Activated naive CD4-positive, alpha-beta T cell treated with anti-CD3 and anti-CD28 coated beads, Interleukin-2, amount 50 U/mL, for 24 hours (primary cell): ENCODE data around the gene FAM47E.
"Not testable (repeated sequence)": the region's sequence is repeated elsewhere in the genome, so short reads cannot be mapped to it uniquely, and the experiment has no call there.

Source experiments
- H3K27ac Mint-ChIP-seq: one replicate; pipeline ENCODE4 v1.8.0; 2021; ENCODE audit warnings: mild to moderate bottlenecking, mixed read lengths
- H3K27me3 Mint-ChIP-seq: one replicate; pipeline ENCODE4 v1.8.0; 2021; ENCODE audit warnings: mixed read lengths
- H3K36me3 Mint-ChIP-seq: one replicate; pipeline ENCODE4 v1.8.0; 2021; ENCODE audit warnings: mixed read lengths
- H3K4me1 Mint-ChIP-seq: one replicate; pipeline ENCODE4 v1.8.0; 2021; ENCODE audit warnings: mixed read lengths
- H3K4me3 Mint-ChIP-seq: one replicate; pipeline ENCODE4 v1.8.0; 2021; ENCODE audit warnings: mild to moderate bottlenecking, mixed read lengths
- H3K9me3 Mint-ChIP-seq: one replicate; pipeline ENCODE4 v1.8.0; 2021; ENCODE audit warnings: mixed read lengths

The FAM47E gene

DNA sequence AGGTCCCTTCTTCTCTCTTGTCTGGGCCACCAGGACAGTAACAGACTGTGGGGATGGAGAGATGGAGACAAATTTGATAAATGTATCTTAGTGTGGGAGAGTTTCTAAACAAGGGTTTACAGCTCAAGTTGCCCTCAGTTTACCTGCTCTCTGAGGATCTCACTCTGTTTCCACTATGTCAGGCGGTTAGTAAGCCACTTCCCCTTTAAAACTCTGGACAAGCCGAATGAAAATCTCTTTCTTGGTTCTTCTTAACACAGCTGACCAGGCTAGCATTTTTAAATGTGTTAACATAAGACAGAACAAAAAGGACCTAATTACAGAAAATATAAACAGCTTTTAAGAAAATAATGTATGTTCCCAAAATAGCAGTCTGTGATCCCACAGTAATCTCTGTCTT is 35.0 kb upstream of the FAM47E start:
- no peak overlapping the region for H3K4me3 Mint-ChIP-seq
- H3K27ac Mint-ChIP-seq, result no peak overlapping the region
- no peaks in the 10 kb centered on the region for H3K9me3 Mint-ChIP-seq
- H3K27me3 Mint-ChIP-seq, result no peaks in the 10 kb centered on the region
- peaks cover 36% of the 10 kb centered on the region for H3K4me1 Mint-ChIP-seq
- peaks cover 3% of the 10 kb centered on the region for H3K36me3 Mint-ChIP-seq

DNA sequence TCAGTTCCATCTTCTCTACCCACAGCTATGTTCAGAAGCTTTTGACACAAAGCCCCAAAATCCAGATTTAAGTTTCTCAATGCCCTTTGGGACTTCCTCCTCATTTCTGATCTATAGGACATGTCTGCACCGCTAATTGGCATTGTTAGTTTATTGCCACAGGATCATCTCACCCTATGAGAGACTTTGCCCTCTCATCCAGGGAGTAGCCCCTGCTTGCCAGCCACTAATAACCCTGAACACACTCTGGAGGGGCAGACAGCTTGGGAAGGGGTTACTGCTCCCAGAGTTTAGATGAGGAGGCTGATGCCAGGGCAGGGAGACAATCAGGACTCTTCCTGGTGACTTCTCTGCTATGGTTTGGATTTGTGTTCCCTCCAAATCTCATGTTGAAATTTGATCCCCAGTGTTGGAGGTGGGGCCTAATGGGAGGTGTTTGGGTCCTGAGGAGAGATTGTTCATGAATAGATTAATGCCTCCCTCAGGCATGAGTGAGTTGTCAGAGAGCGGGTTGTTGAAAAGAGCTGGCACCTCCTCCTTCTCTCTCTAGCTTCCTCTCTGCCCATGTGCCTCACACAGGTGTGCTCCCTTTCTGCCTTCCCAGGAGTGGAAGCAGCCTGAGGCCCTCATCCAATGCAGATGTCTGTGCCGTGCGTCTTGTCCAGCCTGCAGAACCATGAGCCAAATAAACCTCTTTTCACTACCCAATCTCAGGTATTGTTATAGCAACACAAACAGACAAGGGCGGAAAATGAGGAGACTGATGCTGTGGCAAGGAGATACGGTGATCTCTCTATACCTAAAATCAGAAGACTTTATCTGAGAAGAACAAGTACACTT is 34.3 kb upstream of the FAM47E start:
- Mint-ChIP-seq H3K4me3 (no peak overlapping the region), H3K4me1 (peaks cover 29% of the 10 kb centered on the region), H3K36me3 (peaks cover 3% of the 10 kb centered on the region), H3K27ac (no peak overlapping the region), H3K9me3 (no peaks in the 10 kb centered on the region), H3K27me3 (no peaks in the 10 kb centered on the region)

DNA sequence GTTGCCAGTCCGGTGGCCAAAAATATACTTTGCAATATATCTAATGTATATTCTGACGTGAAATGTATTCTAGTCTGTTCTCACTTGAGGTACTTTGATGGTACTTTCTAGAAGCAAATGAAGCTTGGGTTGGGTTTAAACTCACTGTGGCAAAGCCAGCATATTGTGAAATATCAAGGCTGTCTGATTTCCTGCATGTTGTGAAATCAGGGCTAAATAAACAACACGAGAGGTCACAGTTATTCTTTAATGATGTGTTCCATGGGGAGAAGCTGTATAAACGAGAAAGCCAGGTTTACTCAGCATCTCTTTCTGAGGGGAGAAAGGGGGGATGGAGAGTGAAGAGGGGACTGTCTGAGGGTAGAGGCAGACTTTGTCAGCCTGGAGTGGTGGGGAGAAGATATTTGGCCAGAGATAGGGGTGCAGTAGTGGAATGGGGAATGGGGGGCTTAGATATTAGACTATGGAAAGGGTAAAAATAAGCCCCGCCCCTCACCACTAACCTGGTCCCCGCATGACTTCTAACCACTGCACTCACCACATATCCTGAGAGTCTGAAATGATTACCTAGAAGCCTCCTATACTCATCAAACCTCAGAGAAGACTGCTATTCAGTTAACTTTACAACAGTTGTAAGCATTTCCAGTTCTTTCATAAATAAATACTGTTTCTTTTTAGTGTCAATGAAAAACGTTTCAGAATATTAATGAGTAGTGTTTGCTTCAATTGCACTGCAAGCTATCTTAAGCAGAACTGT is 32.0 kb upstream of the FAM47E start:
- Mint-ChIP-seq H3K27ac (no peak overlapping the region), H3K4me3 (no peak overlapping the region), H3K27me3 (no peaks in the 10 kb centered on the region), H3K36me3 (no peaks in the 10 kb centered on the region), H3K9me3 (no peaks in the 10 kb centered on the region), H3K4me1 (peaks cover 10% of the 10 kb centered on the region)

DNA sequence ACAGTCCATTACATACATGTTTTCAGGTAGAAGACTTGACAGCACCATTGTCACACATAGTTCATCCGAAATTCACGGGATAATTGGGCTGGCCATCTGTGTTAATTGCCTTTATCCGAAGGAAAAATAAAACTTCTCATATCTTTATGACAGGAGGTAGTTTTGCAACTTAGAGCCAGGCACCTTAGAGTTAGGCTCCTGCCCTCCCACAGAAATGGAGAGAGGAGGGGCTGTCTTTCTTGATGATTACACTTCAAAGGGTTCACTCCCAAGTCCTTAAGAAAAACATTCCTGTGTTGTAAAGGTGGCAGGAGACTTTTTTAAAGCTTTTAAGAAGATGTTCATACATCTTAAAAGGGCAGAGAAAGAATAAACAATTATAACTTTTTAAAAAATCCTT is 27.4 kb upstream of the FAM47E start:
- Mint-ChIP-seq H3K27ac (no peak overlapping the region), H3K36me3 (peaks cover 4% of the 10 kb centered on the region), H3K4me3 (no peak overlapping the region), H3K4me1 (no peaks in the 10 kb centered on the region), H3K27me3 (peaks cover 3% of the 10 kb centered on the region), H3K9me3 (peaks cover 12% of the 10 kb centered on the region)

DNA sequence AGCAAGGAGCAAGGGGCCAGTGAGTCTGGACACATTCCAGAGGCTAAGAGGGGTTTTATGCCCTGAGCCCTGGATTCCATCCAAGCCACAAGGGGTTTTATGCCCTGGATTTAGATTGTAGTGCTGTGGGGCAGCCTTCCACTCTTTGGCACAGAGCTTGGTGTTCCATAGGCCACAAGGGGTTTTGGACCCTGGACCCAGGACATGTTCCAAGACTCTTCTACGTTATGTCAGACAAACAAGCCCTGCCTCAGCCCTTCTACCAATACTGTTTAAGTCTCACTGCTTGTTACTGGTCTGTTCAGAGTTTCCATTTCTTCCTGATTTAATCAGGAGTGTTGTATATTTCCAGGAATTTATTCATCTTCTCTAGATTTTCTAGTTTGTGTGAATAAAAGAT is 25.1 kb upstream of the FAM47E start:
- H3K27ac Mint-ChIP-seq, result no peak overlapping the region
- H3K27me3 Mint-ChIP-seq, result peaks cover 3% of the 10 kb centered on the region
- H3K4me3 Mint-ChIP-seq, result no peak overlapping the region
- peaks cover 4% of the 10 kb centered on the region for H3K36me3 Mint-ChIP-seq
- H3K9me3 Mint-ChIP-seq, result peaks cover 15% of the 10 kb centered on the region
- H3K4me1 Mint-ChIP-seq, result no peaks in the 10 kb centered on the region

DNA sequence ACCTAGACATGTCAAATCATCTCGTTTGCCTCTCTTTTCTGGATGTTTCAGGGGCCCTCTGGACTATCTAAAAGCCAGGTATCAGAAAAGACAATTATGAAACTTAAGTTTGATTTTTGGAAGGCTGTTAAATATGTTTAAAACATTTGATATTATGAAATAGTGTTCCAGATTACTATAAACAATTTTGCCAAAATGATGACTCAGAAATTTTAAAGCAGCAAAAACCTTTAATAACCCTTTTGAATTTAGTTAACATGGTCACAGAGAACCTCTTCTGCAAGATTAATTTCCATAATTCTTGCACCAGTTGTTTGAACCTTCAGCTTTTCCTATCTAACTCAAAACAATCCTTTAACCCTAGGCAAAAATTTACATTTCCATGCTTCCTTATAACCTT is 18.8 kb upstream of the FAM47E start:
- Mint-ChIP-seq H3K4me3 (no peak overlapping the region), H3K4me1 (no peaks in the 10 kb centered on the region), H3K27me3 (peaks cover under 1% of the 10 kb centered on the region), H3K9me3 (peaks cover 10% of the 10 kb centered on the region), H3K36me3 (peaks cover 4% of the 10 kb centered on the region), H3K27ac (no peak overlapping the region)

DNA sequence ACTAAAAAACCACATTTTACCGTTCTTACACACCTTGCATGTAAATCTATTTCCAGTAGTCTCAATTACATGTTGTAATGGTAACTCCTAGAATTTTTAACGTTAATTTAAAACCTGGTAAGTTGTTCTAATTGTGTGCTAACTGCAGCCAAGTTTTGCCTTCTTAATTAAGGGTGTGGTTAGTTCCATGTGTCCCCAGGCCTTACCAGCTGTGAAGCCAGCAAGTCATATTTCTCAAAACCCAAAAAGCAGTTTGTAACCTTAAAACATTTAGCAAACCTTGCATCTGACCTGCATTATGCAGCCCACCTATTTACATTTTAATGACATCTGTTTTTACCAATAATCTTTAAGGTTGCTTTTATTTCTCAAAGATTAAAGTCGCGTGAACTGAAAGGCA is 18.4 kb upstream of the FAM47E start:
- H3K4me3 Mint-ChIP-seq, result no peak overlapping the region
- no peaks in the 10 kb centered on the region for H3K4me1 Mint-ChIP-seq
- H3K36me3 Mint-ChIP-seq, result peaks cover 4% of the 10 kb centered on the region
- H3K27ac Mint-ChIP-seq, result no peak overlapping the region
- no peaks in the 10 kb centered on the region for H3K27me3 Mint-ChIP-seq
- peaks cover 10% of the 10 kb centered on the region for H3K9me3 Mint-ChIP-seq

DNA sequence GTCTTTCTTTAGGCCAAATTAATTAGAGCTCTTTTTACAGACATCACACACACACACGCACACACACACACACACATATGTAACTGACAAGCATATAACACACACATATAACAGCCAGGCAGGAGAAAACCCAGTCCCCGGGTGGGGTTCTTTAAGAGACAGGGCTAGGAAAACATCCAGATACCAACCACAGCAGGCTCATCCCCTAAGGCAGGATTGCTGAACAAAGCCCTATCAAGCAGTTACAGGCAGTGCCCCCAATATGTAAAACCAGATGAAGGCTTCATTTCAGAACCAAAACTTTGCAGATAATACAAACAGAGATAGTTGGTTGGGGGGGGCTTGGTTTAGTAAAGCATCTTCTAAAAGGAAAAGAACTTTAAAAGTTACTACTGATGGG is 18.0 kb upstream of the FAM47E start:
- Mint-ChIP-seq H3K27me3 (no peaks in the 10 kb centered on the region), H3K4me3 (no peak overlapping the region), H3K9me3 (peaks cover 9% of the 10 kb centered on the region), H3K4me1 (no peaks in the 10 kb centered on the region), H3K27ac (no peak overlapping the region), H3K36me3 (peaks cover 4% of the 10 kb centered on the region)

DNA sequence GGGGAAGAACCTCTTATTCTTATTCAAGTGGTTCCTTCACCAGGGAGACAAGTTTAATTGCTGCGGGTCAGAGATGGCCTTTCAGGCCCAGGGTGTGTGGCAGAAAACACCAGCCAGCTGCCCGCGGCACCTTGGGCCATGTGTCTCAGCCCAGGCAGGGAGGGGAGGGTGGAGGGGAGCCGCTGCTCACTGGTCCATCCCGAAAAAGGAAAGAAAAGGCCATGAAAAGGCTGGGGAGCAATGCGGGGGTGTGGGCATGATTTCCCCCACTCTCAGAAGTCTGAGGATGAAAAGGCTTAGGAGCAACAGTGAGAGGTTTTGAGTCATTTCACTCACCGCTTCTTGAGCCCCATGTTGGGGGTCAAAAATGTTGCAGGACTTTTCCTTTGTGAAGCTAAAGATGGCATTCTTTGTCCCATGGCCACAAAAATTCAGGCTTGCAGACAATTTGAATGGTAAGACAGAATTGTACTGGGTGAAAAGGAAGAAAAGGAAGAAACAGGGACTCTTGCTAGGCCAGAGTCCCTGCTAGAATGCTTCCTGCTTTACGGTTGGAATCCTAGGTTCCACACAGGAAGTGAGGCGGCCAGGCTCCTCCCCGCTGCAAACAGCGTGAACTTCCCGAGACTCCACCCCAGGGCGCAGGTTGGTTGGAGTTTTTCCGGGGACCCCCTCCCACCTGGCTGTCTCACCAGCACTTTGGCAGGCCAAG is 17.4 kb upstream of the FAM47E start:
- Mint-ChIP-seq H3K9me3 (peaks cover 3% of the 10 kb centered on the region), H3K36me3 (peaks cover 1% of the 10 kb centered on the region), H3K4me3 (no peak overlapping the region), H3K4me1 (no peaks in the 10 kb centered on the region), H3K27ac (no peak overlapping the region), H3K27me3 (no peaks in the 10 kb centered on the region)

DNA sequence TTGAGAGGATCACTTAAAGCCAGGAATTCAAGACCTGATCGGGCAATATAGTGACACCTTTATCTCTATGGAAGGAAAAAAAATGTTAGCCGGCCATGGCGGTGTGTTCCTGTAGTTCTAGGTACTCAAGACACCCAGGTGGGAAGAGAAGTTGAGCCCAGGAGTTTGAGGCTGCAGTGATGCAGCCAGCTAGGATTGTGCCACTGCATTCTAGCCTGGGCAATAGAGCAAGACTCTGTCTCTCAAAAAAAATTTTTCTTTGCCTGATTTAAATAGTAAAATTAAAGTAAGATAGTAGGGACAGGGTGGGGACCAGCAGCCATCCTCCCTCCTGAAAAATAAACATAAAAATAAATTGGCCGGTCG is 16.9 kb upstream of the FAM47E start:
- H3K27me3 Mint-ChIP-seq, result no peaks in the 10 kb centered on the region
- no peak overlapping the region for H3K27ac Mint-ChIP-seq
- H3K4me1 Mint-ChIP-seq, result no peaks in the 10 kb centered on the region
- peaks cover 4% of the 10 kb centered on the region for H3K9me3 Mint-ChIP-seq
- no peaks in the 10 kb centered on the region for H3K36me3 Mint-ChIP-seq
- no peak overlapping the region for H3K4me3 Mint-ChIP-seq

DNA sequence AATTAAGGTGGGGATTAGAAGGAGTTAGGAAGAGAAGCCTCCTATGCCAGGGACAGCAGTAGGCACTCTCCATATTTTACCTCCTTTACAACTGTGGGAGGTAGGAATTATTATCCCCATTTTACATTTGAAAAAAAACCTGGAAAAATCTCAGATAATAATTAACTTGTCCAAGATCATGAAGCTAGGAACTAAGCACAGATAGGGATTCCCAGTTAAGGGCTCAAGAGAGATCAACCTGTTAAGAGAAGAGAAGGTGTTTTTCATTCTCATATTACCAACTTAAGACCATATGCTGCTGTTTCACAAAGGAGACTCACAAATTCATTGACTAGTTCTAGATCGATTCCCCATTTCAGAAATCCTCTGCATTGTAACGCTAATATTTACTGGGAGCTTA is 16.1 kb upstream of the FAM47E start:
- H3K4me3 Mint-ChIP-seq, result no peak overlapping the region
- H3K4me1 Mint-ChIP-seq, result no peaks in the 10 kb centered on the region

DNA sequence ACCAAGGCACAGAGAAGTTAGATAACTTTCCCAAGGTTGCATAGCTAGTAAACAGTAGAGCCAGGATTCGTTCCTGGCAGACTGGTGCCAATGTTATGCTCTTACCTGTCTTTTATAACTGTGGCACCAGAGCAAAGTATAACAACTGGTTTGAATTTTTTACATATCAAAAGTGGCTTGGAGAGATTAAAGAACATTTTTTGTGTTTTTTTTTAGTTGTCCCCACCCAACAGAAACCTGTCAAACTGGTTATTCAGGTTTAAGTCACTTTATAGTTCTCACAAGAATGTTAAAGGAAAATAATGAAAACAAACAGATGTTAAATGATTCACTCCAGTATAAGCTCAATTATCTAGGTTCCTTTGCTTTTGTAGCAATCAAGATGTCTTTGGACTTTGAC is 15.6 kb upstream of the FAM47E start:
- Mint-ChIP-seq H3K27me3 (peaks cover 4% of the 10 kb centered on the region), H3K27ac (no peak overlapping the region), H3K36me3 (peaks cover 8% of the 10 kb centered on the region), H3K4me1 (no peaks in the 10 kb centered on the region), H3K9me3 (peaks cover 16% of the 10 kb centered on the region), H3K4me3 (no peak overlapping the region)

More for the DNA sequence above, 16.1 kb upstream of the FAM47E start:
- Mint-ChIP-seq H3K9me3 (peaks cover 11% of the 10 kb centered on the region), H3K36me3 (peaks cover 3% of the 10 kb centered on the region), H3K27ac (no peak overlapping the region), H3K27me3 (no peaks in the 10 kb centered on the region)

DNA sequence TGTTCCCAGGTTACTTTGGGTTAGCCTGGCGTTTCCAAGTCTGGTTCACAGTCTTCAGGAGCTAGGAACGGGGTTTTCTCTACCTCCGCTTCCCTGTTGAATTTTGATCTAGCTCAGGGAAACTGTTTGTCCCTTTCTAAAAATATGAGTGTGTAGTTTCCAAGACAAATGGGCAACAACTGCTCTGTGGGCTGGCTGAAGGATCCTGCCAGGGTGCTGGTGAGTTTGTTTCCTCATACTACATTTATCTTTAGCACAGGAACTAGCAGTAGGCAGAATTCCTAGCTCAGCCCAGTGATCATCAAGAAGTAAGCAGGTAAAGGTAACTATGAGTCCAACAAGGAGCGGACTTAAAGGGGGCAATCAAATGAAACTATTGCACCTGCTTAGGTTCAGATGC is 13.3 kb upstream of the FAM47E start:
- Mint-ChIP-seq H3K36me3 (peaks cover 8% of the 10 kb centered on the region), H3K4me1 (no peaks in the 10 kb centered on the region), H3K27ac (no peak overlapping the region), H3K4me3 (no peak overlapping the region), H3K27me3 (peaks cover 4% of the 10 kb centered on the region), H3K9me3 (peaks cover 18% of the 10 kb centered on the region)

DNA sequence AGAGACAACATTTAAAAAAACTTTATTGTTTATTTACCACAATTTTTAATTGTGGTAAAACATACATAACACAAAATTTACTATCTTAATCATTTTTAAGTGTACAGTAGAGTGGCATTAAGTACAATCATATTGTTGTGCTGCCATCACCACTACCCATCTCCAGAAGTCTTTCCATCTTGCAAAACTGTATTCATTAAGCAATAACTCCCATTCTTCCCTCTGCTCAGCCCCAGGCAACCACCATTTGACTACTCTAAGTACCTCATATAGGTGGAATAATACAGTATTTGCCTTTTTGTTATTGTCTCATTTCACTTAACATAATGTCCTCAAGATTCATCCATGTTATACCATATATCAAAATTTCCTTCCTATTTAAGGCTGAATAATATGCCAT is 12.8 kb upstream of the FAM47E start:
- H3K4me1 Mint-ChIP-seq, result no peaks in the 10 kb centered on the region
- no peak overlapping the region for H3K27ac Mint-ChIP-seq
- no peak overlapping the region for H3K4me3 Mint-ChIP-seq
- H3K27me3 Mint-ChIP-seq, result peaks cover 4% of the 10 kb centered on the region
- peaks cover 8% of the 10 kb centered on the region for H3K36me3 Mint-ChIP-seq
- H3K9me3 Mint-ChIP-seq, result peaks cover 18% of the 10 kb centered on the region

DNA sequence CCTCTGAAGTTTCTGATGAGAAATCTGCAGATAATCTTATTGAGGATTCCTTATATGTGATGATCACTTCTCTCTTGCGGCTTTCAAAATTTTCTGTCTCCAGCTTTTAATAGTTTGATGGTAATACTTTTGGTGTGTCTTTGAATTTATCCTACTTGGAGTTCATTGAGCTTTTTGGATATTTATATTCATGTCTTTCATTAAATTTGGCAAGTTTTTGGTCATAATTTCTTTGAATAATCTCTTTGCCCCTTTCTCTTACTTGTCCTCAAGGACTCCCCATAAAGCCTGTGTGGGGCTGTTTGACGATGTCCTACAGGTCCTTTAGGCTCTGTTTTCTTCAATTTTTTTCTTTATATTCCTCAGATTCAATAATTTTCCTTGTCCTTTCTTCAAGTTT is 11.3 kb upstream of the FAM47E start:
- H3K36me3 Mint-ChIP-seq, result peaks cover 8% of the 10 kb centered on the region
- H3K27ac Mint-ChIP-seq, result no peak overlapping the region
- no peak overlapping the region for H3K4me3 Mint-ChIP-seq
- peaks cover 18% of the 10 kb centered on the region for H3K9me3 Mint-ChIP-seq
- peaks cover 6% of the 10 kb centered on the region for H3K27me3 Mint-ChIP-seq
- H3K4me1 Mint-ChIP-seq, result no peaks in the 10 kb centered on the region

DNA sequence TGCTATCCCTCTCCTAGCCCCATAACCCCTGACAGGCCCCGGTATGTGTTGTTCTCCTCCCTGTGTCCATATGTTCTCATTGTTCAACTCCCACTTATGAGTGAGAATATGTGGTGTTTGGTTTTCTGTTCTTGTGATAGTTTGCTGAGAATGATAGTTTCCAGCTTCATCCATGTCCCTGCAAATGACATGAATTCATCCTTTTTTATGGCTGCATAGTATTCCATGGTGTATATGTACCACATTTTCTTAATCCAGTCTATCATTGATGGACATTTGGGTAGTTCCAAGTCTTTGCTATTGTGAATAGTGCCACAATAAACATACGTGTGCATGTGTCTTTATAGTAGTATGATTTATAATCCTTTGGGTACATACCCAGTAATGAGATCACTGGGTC is 7.6 kb upstream of the FAM47E start:
- not testable (repeated sequence) for H3K4me1 Mint-ChIP-seq, H3K4me3 Mint-ChIP-seq, H3K36me3 Mint-ChIP-seq, H3K27ac Mint-ChIP-seq, H3K27me3 Mint-ChIP-seq
- peaks cover 18% of the 10 kb centered on the region for H3K9me3 Mint-ChIP-seq
